HG03139 (cell line): ENCODE data around the gene GRIK1.

Experiments
- ATAC-seq: cut with Tn5 transposase; IDR thresholded peaks from one replicate; pipeline ENCODE4 v1.9.1; 2021; ENCODE audit not compliant: unreplicated experiment

Gene GRIK1

GRCh38 chr21:29914326-29914725, 25.5 kb downstream of the GRIK1 start:
- ATAC-seq, result no peak

GRCh38 chr21:29909571-29909970, 30.2 kb downstream of the GRIK1 start:
- no peak for ATAC-seq

GRCh38 chr21:29904359-29905282, 35.2 kb downstream of the GRIK1 start:
- no peak for ATAC-seq

GRCh38 chr21:29896884-29897283, 42.9 kb downstream of the GRIK1 start:
- no peak for ATAC-seq

- no peak for ATAC-seq
Measured at GRCh38 chr21:29893687-29894086, 46.1 kb downstream of the GRIK1 start.

DNA sequence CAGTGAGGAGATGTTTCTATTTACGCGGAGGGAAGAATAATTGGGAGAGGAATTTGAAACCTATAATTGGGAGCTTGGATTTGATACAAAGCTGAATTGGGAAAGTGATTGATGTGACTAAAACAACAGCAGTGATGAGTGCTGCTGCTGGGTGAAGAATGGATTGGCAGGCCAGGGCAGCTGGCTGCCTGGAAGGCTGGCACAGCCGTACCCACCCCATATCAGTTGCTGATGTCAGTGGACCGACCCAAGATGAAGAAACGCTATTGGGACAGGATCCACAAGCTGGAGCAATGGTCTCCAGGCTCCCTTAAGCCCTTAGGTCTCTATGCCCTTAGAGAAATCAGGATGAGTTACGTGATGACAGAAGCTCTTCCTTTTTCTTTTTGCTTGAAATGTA, 47.4 kb downstream of the GRIK1 start:
- no peak for ATAC-seq

GRCh38 chr21:29888437-29888836, 51.4 kb downstream of the GRIK1 start:
- no peak for ATAC-seq

DNA sequence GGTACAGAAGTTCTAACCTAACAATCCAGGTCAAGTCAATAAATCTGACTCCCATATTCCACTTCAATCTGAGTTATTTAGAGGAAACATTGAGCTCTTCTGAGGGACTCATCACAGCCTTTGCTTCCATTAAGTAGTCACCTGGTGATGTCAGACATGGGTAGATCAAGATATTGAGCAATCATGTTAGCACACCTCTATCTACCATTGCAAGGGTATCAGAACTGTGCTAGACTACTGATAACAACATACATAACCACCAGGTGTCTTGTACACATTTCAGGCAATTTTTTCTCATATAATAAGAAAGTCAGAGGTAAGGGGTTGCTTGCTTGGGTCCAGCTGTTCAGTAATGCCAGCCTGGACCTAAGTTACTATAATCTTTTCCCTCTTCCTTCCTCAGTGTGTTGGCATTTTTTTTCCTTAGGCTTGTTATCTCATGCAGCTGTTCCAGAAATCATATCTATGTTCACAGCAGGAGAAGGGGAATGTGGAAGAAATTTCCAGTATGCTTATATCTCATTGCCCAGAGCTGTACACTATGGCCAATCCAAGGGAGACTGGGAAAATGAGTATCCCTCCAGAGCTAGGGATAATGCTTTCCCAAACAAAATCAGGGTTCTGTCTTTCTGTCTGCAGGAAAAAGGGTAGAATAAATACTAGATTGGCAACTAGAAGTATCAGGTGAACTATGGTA, 52.3 kb downstream of the GRIK1 start:
- ATAC-seq, result no peak

GRCh38 chr21:29885491-29885890, 54.3 kb downstream of the GRIK1 start:
- no peak for ATAC-seq

DNA sequence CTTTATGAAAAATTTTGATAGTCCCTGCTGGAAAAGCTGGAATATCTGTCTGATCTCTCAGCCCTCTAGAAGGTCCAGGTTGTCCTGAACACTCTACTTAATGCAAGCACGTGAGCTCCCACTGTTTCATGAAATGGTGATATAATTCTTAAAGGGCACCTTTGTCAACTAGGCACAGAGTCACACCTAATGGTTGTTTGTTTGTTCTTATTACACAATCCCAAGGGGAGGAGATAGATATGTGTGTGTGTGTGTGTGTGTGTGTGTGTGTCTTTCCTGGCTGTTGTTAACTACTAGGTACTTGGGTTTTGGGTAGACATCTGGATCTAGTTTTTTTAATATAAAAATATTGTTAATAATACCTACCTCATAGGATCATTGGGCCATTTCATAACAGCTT, 63.9 kb downstream of the GRIK1 start:
- no peak for ATAC-seq

DNA sequence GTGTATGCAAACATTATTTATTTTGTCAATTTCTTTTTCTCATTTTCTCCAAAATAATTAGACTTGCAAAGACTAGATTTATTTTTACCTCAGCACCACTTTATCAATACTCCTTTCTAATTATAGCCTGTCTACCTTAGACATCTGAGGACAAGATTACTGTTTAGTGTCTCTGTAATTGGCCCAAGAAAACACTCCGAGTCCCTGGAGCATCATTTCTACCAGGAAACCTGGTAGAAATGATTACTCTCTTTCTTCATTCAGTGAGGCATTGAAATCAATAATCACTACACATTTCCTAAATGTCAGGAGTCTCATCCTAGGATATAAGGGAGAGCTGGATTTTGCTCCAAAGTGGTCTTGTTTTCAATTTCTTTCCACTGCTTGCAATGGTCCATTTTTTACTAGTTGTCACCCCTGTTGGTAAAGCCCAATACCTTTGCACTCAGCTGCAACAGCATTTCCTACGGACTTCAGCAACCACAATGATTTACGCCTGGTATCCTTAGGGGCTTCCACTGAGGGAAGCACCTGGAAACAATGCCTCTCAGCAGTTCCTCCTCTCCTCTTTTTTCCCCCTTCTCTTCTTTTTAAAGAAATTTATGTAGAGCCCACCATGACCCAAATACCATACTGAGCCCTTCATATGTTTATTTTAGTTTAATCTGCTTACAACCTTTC, 64.6 kb downstream of the GRIK1 start:
- no peak for ATAC-seq

GRCh38 chr21:29873908-29874307, 65.9 kb downstream of the GRIK1 start:
- no peak for ATAC-seq

DNA sequence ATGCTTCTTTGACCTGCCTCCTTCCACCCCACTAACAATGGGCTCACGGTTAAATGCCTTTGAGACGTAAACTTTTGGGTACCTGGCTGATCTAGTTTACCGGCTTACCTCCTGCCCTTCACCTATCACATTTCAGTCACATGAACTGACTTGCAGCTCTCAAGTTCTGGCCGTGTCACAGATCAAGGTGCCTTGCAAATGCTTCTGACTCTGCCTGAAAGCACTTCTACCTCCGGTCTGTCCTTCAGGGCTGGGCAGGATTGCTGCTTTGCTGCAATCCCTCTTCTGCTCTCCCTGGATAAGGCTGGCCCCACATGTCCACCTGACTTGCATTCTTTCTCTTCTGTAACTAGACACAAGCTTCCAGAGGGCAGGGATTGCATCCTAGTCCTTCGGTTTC, 69.0 kb downstream of the GRIK1 start:
- ATAC-seq, result no peak

GRCh38 chr21:29867796-29868195, 72.0 kb downstream of the GRIK1 start:
- no peak for ATAC-seq

- no peak for ATAC-seq
Measured at GRCh38 chr21:29860346-29860745, 79.5 kb downstream of the GRIK1 start.

DNA sequence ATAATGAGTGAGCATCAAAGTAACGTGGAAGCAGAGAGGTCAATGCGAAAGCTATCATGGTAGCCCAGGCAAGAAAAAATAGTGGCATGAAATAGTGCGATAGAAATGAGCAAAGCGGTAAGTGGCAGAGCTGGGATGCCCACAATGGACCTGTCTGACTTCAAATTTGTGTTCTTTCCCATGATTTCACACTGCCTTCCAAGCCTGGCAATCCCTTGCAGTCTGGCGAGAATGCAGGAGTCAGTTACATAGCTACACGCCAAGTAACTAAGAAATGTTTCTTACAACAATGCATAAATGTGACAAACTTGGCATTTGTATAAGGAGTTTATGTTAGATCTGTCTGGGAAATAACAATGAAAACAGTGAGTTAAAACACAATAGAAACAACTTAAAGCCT, 82.6 kb downstream of the GRIK1 start:
- no peak for ATAC-seq

- no peak for ATAC-seq
Measured at GRCh38 chr21:29854795-29855194, 85.0 kb downstream of the GRIK1 start.

GRCh38 chr21:29851611-29852010, 88.2 kb downstream of the GRIK1 start:
- no peak for ATAC-seq

- peak; percentile 98 for ATAC-seq
Measured at GRCh38 chr21:29849735-29850176, 90.0 kb downstream of the GRIK1 start.

GRCh38 chr21:29843804-29844203, 96.0 kb downstream of the GRIK1 start:
- no peak for ATAC-seq

DNA sequence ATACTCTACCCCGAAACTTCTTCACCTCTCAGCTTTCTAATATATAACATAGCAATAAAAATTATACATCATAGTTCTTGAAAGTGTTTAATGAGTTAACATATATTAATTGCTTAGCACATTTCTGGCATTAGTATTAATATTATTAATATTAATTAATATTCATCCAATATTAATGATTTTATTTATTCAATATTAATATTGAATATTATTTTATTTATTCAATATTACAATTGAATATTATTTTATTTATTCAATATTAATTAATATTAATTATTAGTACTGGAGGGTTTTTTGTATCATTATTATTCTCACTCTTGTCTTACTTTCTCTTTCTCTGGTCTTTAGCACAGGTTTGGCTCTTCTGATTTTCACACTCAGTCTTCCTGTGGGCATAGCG, 105.2 kb downstream of the GRIK1 start:
- no peak for ATAC-seq

- ATAC-seq, result no peak
Measured at GRCh38 chr21:29832217-29832616, 107.6 kb downstream of the GRIK1 start.
